Measurements from ENCODE around the gene SCYGR5.

GRCh38 chr2:227630322-227630721 is 36.3 kb upstream of the SCYGR5 start:
- TF ChIP-seq CREB1 (IDR thresholded peaks at IDR 0.05; ENCODE audit: low read depth): no peak
- no peak for TF ChIP-seq TAF1 (IDR thresholded peaks at IDR 0.05; ENCODE audit: low read depth)
- no peak for TF ChIP-seq MAX (IDR thresholded peaks at IDR 0.05)
- TF ChIP-seq EP300 (IDR thresholded peaks at IDR 0.05; ENCODE audit: borderline replicate concordance): no peak
- TF ChIP-seq USF1 (IDR thresholded peaks at IDR 0.05): no peak
- no peak for TF ChIP-seq REST (IDR thresholded peaks at IDR 0.05; ENCODE audit: low read depth)
- no peak for TF ChIP-seq RAD21 (IDR thresholded peaks at IDR 0.05; ENCODE audit: low read depth)
- TF ChIP-seq YY1 (IDR thresholded peaks at IDR 0.05; ENCODE audit: low read depth): no peak
